C4-2B (cell line): ENCODE measurements around the gene TMEM238.

ENCODE experiments used
- ZFX ChIP-seq: fragments of 450-650 bp; IDR thresholded peaks from 2 replicates; pipeline ENCODE4 v1.6.1; 2017
- TF ChIP-seq, protein P1 (sequence below): fragments of 450-650 bp; conservative IDR thresholded peaks from 2 replicates; pipeline ENCODE4 v1.5.1; 2017; ENCODE audit warnings: mild to moderate bottlenecking

DNA sequence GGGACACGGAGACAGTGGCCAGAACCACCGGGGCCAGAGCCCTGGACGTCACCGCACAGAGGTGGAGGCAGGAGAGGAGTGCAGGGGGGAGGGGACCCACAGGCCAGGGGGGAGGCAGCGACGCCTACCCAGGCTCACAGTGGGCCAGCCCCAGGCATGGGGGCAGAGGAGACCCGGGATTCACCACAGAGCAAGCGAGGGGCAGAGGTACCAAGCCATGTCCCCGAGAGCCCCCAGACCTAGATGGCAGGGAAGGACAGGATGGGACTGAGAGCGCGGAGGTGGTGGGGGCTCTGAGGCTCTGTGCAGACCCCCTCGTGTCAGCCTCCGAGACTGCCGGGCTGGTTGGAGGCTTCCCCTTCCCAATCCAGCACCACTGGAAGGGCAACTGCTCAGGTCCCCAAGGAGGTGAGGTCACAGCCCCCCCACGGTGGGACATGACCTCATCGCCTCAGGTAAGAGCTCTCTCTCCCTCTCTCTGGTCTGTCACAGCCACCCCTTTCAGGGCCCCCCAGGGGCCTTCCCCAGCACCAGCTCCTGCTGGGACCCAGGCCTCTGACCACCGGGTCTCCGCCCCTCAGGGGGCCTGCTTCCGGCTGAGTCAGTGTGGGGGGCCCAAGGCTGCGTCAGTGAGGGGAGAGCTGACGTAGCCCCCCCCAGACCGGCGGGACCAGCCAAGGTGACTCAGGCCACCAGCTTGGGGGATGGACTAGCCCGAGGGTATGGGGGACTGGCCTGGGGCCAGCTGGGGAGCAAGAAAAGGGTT lies 11.6 kb downstream of the TMEM238 start:
- TF ChIP-seq, protein P1, sequence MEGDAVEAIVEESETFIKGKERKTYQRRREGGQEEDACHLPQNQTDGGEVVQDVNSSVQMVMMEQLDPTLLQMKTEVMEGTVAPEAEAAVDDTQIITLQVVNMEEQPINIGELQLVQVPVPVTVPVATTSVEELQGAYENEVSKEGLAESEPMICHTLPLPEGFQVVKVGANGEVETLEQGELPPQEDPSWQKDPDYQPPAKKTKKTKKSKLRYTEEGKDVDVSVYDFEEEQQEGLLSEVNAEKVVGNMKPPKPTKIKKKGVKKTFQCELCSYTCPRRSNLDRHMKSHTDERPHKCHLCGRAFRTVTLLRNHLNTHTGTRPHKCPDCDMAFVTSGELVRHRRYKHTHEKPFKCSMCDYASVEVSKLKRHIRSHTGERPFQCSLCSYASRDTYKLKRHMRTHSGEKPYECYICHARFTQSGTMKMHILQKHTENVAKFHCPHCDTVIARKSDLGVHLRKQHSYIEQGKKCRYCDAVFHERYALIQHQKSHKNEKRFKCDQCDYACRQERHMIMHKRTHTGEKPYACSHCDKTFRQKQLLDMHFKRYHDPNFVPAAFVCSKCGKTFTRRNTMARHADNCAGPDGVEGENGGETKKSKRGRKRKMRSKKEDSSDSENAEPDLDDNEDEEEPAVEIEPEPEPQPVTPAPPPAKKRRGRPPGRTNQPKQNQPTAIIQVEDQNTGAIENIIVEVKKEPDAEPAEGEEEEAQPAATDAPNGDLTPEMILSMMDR, result no peak
- TF ChIP-seq ZFX, result no peak
